Measurements from ENCODE around the gene DNMBP.

DNMBP gene

DNA sequence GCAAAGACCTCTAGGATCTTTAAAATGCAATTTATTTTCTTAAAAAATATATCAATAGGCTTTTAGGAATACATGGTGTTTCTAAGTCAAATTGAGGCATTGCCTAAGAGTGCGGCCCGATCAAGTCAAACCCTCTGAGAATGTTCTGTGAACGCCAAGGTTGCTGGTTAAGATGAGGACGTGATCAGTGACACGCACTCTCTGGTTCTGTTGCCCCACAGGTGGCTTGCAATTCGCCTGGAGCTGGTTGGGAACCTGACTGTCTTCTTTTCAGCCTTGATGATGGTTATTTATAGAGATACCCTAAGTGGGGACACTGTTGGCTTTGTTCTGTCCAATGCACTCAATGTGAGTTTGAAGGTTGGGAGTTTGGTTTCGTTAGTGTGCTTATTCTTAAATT is 168.0 kb downstream of the DNMBP start:
- TF ChIP-seq TAF1 (IDR thresholded peaks at IDR 0.05; ENCODE audit: borderline replicate concordance, insufficient read depth, low read length) (no peak), REST (IDR thresholded peaks at IDR 0.05; ENCODE audit: insufficient read depth in 1 of 2, low read depth in 2 of 2, low read length in 2 of 2) (no peak), FOXP2 (optimal IDR thresholded peaks at IDR 0.05; ENCODE audit: borderline replicate concordance, extremely low read depth, extremely low read length, insufficient read depth) (no peak)

DNA sequence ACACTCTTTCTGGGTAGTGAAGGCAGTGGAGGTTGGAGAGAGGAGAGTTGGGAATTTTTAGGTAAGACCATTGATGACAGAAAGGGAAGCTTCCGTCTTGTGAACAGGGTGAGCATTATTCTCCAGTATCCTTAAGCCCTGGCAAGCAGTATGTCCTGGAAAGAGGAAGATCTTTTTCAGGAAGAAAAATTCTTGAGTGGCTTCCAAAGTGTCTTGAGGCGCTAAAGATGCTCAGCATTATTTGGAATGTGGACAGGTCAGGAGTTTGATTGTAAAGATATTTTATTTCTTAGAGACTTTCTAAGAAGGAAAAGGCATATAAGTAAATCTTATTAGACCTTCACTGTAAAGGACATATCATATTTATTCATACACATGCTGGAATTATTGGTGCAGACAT is 173.0 kb downstream of the DNMBP start:
- no peak for TF ChIP-seq TAF1 (IDR thresholded peaks at IDR 0.05; ENCODE audit: borderline replicate concordance, insufficient read depth, low read length)

- TF ChIP-seq FOXP2 (optimal IDR thresholded peaks at IDR 0.05; ENCODE audit: borderline replicate concordance, extremely low read depth, extremely low read length, insufficient read depth), result no peak
- no peak for TF ChIP-seq SIN3A (IDR thresholded peaks at IDR 0.05; ENCODE audit: borderline replicate concordance, insufficient read depth, low read length)
- TF ChIP-seq POLR2AphosphoS5 (IDR thresholded peaks at IDR 0.05; ENCODE audit: low read depth, low read length), result no peak
- TF ChIP-seq REST (IDR thresholded peaks at IDR 0.05; ENCODE audit: insufficient read depth in 1 of 2, low read depth in 2 of 2, low read length in 2 of 2), result no peak
- no peak for TF ChIP-seq TAF1 (IDR thresholded peaks at IDR 0.05; ENCODE audit: borderline replicate concordance, insufficient read depth, low read length)
Observed at GRCh38 chr10:99835947-99836346, 173.8 kb downstream of the DNMBP start.

- TF ChIP-seq REST (IDR thresholded peaks at IDR 0.05; ENCODE audit: insufficient read depth in 1 of 2, low read depth in 2 of 2, low read length in 2 of 2) (no peak), POLR2AphosphoS5 (IDR thresholded peaks at IDR 0.05; ENCODE audit: low read depth, low read length) (no peak), TAF1 (IDR thresholded peaks at IDR 0.05; ENCODE audit: borderline replicate concordance, insufficient read depth, low read length) (no peak), SIN3A (IDR thresholded peaks at IDR 0.05; ENCODE audit: borderline replicate concordance, insufficient read depth, low read length) (no peak), FOXP2 (optimal IDR thresholded peaks at IDR 0.05; ENCODE audit: borderline replicate concordance, extremely low read depth, extremely low read length, insufficient read depth) (no peak)
Observed at GRCh38 chr10:99834410-99834809, 175.3 kb downstream of the DNMBP start.

GRCh38 chr10:99832439-99832838 is 177.3 kb downstream of the DNMBP start:
- TF ChIP-seq FOXP2 (optimal IDR thresholded peaks at IDR 0.05; ENCODE audit: borderline replicate concordance, extremely low read depth, extremely low read length, insufficient read depth) (no peak), SIN3A (IDR thresholded peaks at IDR 0.05; ENCODE audit: borderline replicate concordance, insufficient read depth, low read length) (no peak), POLR2AphosphoS5 (IDR thresholded peaks at IDR 0.05; ENCODE audit: low read depth, low read length) (no peak), REST (IDR thresholded peaks at IDR 0.05; ENCODE audit: insufficient read depth in 1 of 2, low read depth in 2 of 2, low read length in 2 of 2) (no peak), TAF1 (IDR thresholded peaks at IDR 0.05; ENCODE audit: borderline replicate concordance, insufficient read depth, low read length) (no peak)

All from PFSK-1 (cell line).